Measurements from ENCODE around the gene ZAP70.
A peak's percentile ranks its signal among the peaks of the same experiment; 100 is the strongest.
"Not testable (repeated sequence)": the region's sequence is repeated elsewhere in the genome, so short reads cannot be mapped to it uniquely, and the experiment has no call there.

The ZAP70 gene

GRCh38 chr2:97713296-97714083 lies at the start of gene ZAP70:
Gene ZAP70, plus strand, starts transcription at chr2:97713576. Its CDS starts 10,461 bp downstream, at chr2:97724037.
- DNase-seq = no peak

DNA sequence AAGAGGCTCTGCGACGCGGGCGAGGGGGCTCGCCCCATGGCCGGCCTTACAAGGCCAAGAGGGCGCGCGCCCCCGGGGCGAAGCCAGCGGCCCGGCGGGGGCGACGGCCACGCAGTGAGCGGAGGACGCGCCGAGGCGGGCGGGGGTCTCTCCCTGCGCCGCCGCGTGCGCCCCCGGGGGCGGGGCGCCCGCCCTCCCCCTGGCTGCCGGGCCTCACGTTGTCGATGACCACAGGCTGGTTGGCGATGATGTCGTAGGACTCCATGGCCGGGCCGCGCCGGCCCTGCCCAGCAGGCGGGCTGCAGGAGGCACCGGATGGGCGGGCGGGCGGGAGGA lies 49.8 kb upstream of the ZAP70 start:
- DNase-seq = no peak

DNA sequence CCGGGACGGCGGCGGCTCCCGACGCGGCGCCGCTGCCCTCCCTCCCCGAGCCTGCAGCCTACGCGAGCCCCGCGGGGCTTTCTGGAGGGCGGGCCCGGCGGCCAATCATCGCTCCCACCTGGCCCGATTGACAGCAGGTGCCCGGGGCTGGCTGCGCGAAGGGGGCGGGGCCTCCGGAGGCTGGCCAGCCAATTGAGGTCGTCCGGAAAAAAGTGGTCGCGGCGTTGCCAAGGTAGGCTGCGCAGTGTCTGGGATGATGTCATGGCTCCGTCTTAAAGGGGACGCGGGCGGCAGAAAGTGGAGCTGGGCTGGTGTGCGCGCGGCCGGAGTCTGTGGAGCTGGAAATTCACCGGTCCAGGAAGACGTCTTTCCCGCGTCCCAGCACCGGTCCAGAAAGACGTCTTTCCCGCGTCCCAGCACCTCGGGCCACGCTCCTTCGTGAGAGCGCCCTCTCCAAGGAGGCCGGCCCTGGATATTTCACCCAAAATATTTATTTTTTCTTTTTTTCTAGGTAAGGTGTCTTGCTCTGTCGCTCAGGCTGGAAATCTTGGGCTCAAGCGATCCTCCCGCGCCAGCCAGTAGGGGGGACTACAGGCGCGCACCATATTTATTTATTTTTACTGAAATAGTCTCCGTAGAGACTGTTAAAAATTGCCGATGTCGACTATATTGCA lies 49.3 kb upstream of the ZAP70 start, which contains the start of gene ACTR1B:
Gene ACTR1B (minus strand): TSS at position 83 of the 674 bp plus-strand sequence. CDS start 154 bp downstream, outside the sequence.
- DNase-seq = peak; percentile 98

DNA sequence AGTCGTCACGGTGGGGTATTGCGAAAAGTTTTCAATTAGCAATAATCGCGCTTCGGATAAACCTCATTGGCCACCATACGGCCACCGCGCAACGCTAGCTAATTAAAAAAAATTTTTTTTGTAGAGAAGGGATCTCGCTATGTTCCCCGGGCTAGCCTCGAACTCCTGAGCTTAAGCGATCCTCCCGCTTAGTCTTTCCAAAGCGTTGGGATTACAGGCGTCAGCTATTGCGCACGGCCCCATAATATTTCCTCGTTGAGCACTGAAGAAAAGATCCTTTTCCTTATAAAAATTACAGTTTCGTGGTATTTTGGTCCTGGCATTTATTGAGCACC lies 48.8 kb upstream of the ZAP70 start:
- DNase-seq = no peak

DNA sequence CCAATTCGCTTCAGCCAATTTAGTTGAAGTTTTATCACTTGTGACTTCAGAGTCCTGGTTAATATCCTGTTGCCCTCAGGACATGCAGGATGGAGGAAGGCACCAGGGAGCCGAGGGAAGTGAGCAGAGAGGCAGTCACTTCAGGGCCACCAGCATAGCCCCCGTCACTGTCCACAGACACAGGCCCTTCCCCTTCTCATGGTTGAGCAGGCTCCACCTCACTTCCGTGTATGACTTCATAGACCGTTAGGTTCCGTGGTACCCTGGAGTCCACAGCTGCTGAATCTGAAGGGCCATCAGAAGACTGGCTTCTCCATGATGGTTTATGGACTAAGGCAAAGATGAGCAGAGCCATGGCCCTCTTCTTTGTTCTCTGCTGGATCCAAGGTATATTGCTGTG lies 43.9 kb upstream of the ZAP70 start, which contains the start of gene C2orf92:
Gene C2orf92 (plus strand): TSS at position 266 of the 400 bp plus-strand sequence. CDS start 76 bp downstream, at position 342.
- no peak for DNase-seq

DNA sequence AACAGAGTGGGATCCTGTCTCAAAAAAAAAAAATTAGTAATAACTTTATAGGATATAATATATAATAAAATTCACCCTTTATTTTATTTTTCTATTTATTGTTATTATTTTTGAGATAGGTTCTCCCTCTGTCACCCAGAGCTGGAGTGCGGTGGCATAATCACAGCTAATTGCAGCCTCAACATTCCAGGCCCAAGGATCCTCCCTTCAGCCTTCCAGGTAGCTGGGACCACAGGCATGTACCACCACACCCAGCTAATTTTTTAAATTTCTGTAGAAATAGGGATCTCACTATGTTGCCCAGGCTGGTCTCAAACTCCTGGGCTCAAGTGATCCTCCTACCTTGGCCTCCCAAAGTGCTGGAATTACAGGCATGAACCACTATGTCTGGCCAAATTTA lies 42.9 kb upstream of the ZAP70 start:
- no peak for DNase-seq

DNA sequence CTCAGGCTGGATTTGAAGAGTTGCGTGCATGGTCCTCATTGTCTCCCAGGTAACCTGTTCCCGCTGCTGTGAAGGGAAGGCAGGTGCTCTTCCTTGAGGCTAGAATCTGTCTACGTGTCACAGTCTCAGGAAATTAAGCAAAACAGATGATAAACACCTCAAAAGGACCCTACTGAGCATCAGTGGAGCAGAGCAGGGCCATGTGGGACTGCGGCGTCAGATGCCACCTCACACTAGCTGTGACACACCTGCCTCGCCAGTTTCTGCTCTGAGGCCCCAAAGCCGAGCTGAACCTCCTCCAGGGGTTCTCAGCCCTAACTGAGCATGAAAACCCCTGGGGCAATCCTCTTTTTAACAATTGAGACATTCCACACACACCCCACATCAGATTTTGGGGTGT lies 41.9 kb upstream of the ZAP70 start:
- no peak for DNase-seq

GRCh38 chr2:97672606-97673140 lies 40.7 kb upstream of the ZAP70 start:
- DNase-seq = not testable (repeated sequence)

- peak; percentile 3 for DNase-seq
Measured at GRCh38 chr2:97673182-97673914, 40.0 kb upstream of the ZAP70 start.

DNA sequence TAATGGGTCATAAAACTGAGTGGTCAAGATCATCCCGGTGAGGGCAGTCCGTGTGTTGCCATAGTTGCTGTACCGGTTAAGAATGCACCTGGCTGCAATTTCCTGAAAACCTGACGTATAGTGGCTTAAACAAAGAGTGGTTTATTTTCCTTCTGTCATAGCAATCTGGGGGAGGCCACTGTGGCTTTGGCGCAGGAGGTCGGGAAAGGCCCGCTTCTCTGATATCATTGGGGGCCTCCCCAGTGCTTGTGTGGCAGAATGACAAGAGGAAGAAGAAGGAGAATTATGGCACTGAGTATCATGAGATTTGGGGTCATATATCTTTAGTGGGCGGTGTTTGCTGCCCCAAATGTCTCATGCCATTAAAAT lies 39.5 kb upstream of the ZAP70 start:
- DNase-seq = no peak

DNA sequence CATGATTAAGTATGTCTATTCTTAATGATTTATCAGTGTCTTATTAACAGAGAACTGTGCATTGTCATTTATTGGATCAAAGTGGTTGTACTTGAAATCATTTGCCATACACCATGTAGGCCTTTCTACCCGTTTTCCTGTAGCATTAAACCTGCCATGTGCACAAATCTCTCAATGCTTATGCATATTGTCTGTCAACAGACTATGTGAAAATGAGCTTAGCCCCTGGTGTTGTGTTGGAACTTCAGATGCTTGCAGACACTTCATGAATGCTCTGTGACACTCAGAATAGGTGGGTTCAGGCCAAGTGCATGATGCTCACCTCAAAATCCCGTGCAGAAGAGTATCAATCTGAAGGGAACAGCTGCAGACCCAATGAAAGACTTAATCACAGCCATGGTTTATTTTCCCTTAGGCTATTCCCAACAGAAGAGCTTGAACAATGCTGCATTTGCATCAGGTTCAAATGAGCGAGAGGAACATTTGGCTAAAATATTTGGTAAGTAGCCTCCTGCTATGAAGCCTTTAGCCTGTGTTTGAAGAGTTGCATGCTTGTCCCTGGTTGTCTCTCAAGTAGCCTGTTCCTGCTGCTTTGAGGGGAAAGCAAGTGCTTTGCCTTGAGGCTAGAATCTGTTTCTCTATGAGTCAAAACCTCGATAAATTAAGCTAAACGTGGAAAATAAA lies 37.8 kb upstream of the ZAP70 start:
- DNase-seq = no peak

DNA sequence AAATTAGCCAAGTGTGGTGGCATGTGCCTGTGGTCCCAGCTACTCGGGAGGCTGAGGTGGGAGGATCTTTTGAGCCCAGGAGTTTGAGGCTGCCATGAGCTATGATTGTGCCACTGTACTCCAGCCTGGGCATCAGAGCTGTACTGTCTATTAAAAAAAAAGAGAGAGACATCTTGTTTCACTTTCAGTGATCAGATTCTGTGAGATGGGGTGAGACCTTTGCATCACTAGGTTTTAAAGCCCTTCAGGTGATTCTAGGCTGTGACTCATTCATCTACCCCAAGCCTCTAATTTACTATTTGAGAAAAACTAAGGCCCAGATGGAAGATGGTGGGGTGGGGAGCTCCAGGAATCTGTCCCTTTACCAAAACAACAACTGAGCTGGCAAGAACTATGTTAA lies 36.8 kb upstream of the ZAP70 start:
- no peak for DNase-seq

DNA sequence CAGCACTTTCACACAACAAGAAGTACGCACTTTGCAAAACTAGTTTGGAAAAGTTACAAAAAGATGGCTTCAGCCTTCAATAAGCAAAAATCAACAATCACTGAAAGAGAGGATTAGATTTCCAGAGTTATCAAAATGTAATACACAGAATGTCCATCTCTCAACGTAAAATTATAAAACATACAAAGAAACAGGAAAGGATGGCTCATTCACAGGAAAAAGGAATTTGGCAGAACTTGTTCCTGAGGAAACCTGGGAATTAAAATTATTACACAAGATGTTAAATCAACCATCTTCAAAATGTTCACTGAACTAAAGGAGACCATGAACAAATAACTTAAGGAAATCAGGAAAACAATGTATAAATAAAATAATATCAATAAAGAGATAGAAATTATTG lies 35.9 kb upstream of the ZAP70 start:
- DNase-seq = no peak

- no peak for DNase-seq
Measured at GRCh38 chr2:97678298-97678697, 35.1 kb upstream of the ZAP70 start.

GRCh38 chr2:97687235-97687634 lies 26.1 kb upstream of the ZAP70 start:
- DNase-seq = not testable (repeated sequence)

GRCh38 chr2:97688062-97688827 lies 25.1 kb upstream of the ZAP70 start:
- DNase-seq = no peak

DNA sequence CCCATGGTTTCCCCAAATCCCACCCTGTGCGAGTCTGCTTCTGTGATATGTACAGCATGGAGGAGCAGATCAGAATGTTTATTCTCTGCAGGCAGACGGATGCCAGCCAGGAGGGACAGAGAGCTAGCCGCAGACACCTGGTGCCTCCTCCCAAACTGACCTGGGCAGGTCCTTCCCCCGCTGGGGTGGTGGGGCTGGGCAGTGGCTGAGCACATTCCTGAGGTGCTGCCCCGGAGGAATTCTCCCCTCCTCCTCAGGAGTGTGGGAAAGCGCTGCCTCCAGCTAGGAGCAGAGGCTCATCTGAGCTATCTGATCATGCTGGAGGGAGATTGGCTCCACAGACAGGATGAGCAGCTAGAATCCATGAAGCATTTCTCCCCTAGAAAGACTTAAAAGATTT lies 22.2 kb upstream of the ZAP70 start:
- DNase-seq = no peak

DNA sequence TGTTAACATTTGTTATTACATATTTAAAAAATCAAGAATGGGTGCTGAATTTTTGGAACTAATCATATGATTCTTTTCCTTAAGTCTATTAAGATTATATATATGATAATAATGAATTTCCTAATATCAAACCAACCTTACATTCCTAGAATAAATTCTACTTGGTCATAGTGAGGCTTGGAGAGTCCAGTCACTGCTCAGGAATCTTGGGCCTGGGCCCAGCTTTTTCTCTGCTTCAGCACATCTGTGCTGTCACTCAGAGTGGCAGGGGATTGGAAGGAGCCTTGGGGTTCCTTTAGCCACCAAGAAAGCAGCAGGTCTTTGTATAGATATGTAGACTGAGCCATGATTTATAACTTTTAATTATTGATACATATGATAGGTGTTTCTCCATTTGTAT lies 19.9 kb upstream of the ZAP70 start:
- DNase-seq = peak; percentile 15

- no peak for DNase-seq
Measured at GRCh38 chr2:97695744-97696143, 17.6 kb upstream of the ZAP70 start.

DNA sequence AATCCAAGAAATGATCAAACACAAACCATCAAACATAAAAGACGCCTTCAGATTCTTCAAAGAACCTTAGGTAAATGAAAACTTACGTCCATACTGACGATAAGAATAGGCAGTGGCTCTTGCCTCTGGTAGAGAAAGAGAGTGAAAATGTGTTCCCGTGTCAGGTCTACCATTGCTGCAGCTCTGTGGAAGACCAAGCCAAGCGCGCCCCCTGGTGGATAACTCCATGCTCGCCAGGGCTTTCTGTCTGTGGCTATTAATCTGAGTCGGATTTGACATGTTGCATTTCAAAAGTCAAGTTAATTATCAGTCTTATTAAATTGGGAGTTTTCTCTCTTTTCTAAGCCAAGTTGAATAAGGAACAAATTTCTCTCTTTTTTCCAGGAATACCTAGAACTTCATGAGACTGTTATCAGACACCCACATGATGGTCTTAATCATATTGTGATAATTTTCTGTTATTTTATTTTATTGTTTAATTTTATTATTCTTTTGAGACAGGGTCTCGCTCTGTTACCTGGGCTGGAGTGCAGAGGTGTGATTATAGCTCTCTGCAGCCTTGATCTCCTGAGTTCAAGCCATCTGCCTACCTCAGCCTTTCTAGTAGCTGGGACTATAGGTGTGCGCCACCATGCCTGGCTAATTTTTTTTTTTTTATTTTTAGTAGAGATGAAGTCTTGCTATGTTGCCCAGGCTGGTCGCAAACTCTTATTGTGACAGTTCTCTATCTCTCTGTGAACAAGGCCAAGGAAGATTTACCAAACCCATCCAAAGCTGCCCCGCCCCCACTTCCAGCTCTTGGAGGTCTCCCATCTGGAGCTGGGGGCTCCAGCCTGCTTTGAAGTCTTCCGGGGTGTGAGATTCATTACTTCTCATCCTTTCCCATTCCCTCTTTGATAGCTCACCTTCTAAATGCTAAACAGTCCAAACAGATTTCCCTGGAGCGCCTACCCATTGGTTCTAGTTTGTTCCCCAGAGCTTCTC lies 15.8 kb upstream of the ZAP70 start:
- DNase-seq = peak; percentile 77

DNA sequence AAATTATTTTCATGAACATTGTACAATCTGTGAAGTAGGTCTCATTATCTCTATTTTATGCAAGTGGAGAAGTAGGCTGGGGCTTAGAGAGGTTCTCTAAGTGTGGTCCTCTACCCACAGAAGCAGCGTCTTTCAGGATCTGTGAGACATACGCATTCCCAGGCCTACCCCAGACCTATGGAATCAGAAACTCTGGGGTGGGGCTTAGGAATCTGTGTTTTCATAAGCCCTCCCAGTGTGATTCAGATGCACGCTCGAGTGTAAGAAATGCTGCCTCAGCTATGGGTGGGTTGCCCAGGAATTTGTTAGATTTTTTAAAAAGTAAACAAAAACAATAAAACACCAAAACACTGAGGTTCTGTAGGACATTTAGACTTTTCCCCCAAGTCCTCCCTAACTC lies 14.8 kb upstream of the ZAP70 start:
- DNase-seq = no peak
